Measurements from ENCODE around the gene HCLS1. TPM values are rescaled to one million over a fixed set of nuclear protein-coding genes. Genes with fewer than 3 reads are reported as not detected.
"Not testable (repeated sequence)": the region's sequence is repeated elsewhere in the genome, so short reads cannot be mapped to it uniquely, and the experiment has no call there.

HCLS1 gene
- total RNA-seq, 1 experiment from 2014 or later: not detected

- Histone ChIP-seq H3K9me3 (no peaks in the 10 kb centered on the region), H3K4me3 (no peak overlapping the region), H3K27me3 (no peaks in the 10 kb centered on the region), H3K36me3 (no peaks in the 10 kb centered on the region)
- no peak for DNase-seq
Observed at GRCh38 chr3:121627211-121627610, 33.5 kb downstream of the HCLS1 start.

DNA sequence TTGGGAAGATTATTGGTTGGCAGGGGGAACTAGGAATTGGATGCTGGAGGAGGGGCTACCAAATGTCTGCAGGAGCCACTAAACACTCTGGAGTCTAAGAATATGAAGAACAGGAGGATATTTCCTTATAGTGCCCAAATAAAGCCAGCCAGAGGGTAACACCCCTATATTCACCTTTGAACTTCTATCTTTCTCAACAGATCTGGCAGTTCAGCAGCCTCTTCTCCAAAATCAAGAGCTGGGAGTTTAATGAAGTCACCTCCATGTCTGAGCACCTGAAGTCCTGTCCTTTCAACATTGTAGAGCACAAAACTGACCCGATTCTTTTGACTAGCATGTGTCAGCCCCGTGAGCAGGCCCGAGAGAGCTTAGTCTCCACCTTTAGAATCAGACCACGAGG, 34.2 kb downstream of the HCLS1 start:
- no peaks in the 10 kb centered on the region for H3K36me3 ChIP-seq
- DNase-seq: no peak
- H3K9me3 ChIP-seq: no peaks in the 10 kb centered on the region
- H3K4me3 ChIP-seq: no peak overlapping the region
- H3K27me3 ChIP-seq: peaks cover 3% of the 10 kb centered on the region; the same call in 1 of the 2 replicates

DNA sequence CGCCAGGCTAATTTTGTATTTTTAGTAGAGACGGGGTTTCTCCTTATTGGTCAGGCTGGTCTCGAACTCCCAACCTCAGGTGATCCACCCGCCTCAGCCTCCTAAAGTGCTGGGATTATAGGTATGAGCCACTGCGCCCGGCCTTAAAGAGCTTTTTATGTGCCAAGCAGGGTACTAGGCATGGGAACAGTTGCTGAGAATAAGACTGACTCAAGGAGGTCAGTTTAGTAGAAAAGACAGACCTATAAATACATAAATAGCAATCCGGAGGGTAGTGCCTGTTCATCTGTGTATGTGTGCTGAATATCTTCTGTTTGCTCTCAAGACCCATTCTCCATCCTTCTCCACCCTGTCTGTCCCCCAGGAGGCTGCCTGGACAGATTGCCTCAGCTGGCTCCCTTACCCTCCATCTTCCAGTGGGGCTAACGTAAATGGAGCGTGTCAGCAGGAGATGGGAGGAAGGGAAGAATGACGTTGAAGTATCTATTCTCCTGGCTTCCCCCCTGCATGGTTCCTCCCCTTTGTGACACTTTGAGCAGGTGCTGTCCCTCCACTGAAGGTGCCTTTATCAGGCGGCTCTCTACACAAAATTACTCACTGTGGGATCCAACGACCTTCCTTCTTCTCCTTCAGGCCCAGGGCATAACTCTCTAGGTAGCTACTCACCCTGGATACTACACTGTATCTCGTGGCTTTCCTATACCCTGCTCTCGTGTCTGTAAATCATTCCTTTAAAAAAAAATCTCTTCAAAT, 36.4 kb downstream of the HCLS1 start:
- Histone ChIP-seq H3K4me3 (no peak overlapping the region), H3K27me3 (peaks cover 3% of the 10 kb centered on the region; the same call in 1 of the 2 replicates), H3K9me3 (no peaks in the 10 kb centered on the region), H3K36me3 (no peaks in the 10 kb centered on the region)
- DNase-seq: no peak

GRCh38 chr3:121621491-121621890, 39.2 kb downstream of the HCLS1 start:
- no peaks in the 10 kb centered on the region for H3K9me3 ChIP-seq
- H3K27me3 ChIP-seq: peaks cover 3% of the 10 kb centered on the region; the same call in 1 of the 2 replicates
- H3K36me3 ChIP-seq: no peaks in the 10 kb centered on the region
- H3K4me3 ChIP-seq: no peak overlapping the region
- DNase-seq: no peak

DNA sequence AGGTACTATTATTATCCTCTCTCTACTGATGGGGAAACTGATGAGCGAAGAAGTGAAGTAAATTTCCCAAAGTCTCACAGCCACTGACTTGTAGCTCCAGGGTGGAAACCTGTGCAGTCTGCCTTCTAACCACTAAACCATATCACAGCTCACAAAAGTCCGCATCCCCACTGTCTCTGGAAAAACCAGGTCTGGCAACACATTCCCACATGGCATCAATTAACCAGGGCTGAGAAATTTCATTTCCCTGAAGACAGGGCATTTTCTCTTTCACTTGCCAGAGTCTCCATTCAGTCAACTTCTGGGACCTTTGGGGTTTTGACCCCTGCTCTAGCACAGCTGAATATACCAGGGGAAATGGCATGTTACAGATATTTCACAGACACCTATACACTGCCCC, 41.0 kb downstream of the HCLS1 start:
- DNase-seq: no peak
- Histone ChIP-seq H3K36me3 (no peaks in the 10 kb centered on the region), H3K27me3 (peaks cover 3% of the 10 kb centered on the region; the same call in 1 of the 2 replicates), H3K9me3 (no peaks in the 10 kb centered on the region), H3K4me3 (no peak overlapping the region)

DNA sequence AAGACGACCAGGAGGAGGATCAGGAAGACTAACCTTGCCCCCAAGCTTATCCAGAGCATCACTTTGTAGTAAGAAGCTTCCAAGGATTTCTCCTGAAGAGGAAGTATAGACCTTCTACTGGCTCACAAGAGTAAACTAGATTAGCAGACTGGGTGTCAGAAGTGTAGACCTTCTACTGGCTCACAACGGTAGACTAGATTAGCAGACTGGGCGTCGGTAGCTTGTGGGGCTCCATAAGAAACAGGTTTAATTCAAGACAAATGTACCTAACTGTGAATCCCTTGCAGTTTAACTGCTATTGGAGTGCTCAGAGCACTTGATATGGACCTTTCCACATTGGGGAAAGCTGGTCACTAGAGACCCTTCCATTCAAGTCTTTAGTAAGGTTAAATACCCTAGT, 54.6 kb downstream of the HCLS1 start:
- Histone ChIP-seq H3K36me3 (no peaks in the 10 kb centered on the region), H3K27me3 (no peaks in the 10 kb centered on the region), H3K9me3 (no peaks in the 10 kb centered on the region), H3K4me3 (no peak overlapping the region)
- DNase-seq: no peak

DNA sequence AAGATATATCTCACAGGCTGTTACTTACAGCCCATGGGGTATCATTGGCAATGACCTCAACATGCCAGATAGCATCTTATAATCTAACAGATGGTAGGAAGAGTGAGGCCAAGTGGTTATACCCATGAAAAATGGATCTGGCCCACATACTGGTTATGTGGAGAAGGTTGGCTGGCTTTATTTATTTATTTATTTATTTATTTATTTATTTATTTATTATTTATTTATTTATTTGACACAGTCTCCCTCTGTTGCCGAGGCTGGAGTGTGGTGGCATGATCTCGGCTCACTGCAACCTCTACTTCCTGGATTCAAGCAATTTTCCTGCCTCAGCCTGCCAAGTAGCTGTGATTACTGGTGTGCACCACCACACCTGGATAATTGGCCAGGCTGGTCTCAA, 55.9 kb downstream of the HCLS1 start:
- Histone ChIP-seq H3K36me3 (no peaks in the 10 kb centered on the region), H3K9me3 (no peaks in the 10 kb centered on the region), H3K4me3 (no peak overlapping the region), H3K27me3 (no peaks in the 10 kb centered on the region)
- no peak for DNase-seq

- H3K9me3 ChIP-seq: no peaks in the 10 kb centered on the region
- no peak for DNase-seq
- H3K36me3 ChIP-seq: no peaks in the 10 kb centered on the region
- no peak overlapping the region for H3K4me3 ChIP-seq
- H3K27me3 ChIP-seq: no peaks in the 10 kb centered on the region
Observed at GRCh38 chr3:121601212-121601812, 59.4 kb downstream of the HCLS1 start.

DNA sequence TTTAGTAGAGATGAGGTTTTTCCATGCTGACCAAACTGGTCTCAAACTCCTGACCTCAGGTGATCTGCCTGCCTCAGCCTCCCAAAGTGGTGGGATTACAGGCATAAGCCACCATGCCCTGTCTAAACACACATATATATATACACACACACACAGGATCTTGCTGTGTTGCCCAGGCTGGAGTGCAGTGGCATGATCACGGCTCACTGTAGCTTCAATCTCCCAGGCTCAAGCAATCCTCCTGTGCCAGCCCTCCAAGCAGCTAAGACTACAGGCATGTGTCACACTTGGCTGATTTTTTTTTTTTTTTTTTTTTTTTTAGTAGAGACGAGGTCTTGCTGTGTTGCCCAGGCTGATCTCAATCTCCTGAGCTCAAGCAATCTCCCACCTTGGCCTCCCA, 60.8 kb downstream of the HCLS1 start:
- not testable (repeated sequence) for H3K27me3 ChIP-seq, H3K9me3 ChIP-seq, DNase-seq, H3K4me3 ChIP-seq, H3K36me3 ChIP-seq

DNA sequence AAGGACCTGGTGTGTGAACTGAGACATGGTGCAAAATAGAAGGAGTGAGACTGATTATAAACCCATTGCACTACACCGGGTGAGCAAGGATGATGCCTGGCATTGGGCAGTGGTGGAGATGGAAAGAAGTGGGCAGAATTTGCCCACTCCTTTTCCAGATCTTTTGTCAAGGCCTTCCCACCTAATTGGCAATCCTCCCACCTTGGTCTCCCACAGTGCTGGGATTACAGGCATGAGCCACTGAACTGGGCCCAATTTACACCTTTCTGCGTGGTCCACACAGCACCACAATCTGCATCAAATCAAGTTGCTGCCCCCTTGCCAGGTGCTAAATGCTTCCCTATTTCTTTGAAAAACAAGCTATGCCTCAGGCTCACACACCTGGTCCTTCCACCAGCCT, 62.1 kb downstream of the HCLS1 start:
- H3K4me3 ChIP-seq: no peak overlapping the region
- H3K27me3 ChIP-seq: no peaks in the 10 kb centered on the region
- H3K36me3 ChIP-seq: no peaks in the 10 kb centered on the region
- DNase-seq: no peak
- no peaks in the 10 kb centered on the region for H3K9me3 ChIP-seq

DNA sequence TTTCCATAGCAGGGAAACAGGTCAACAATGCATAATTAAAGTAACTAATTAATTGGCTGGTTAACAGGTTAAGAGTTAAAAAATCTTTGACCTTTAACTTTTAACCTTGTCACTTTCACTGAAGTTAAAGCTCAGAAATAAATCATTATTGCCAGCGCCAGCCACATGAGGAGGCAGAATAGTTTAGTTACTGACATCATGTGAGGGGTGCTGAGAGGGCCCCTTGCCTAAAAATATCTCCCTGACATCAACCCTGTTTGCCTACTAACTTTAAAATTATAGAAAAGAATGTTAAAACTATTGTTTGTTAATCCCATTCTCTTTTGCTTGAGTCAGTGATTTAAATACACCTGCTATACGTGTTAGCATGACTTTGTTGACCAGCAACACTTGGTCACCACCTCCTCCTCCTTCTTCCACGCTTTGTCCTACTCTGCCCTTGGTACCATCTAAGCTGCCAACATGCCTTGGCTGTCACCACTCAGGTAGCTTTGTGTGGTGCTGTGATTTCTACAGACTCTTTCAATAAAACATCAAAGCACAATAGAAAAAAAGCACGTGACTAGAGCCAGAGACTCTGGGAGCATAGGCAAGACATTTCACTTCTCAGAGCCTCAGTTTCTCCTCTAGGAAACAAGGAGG, 64.8 kb downstream of the HCLS1 start:
- no peaks in the 10 kb centered on the region for H3K36me3 ChIP-seq
- no peaks in the 10 kb centered on the region for H3K27me3 ChIP-seq
- no peak for DNase-seq

GRCh38 chr3:121594850-121595249, 65.9 kb downstream of the HCLS1 start:
- Histone ChIP-seq H3K36me3 (no peaks in the 10 kb centered on the region), H3K4me3 (no peak overlapping the region), H3K27me3 (0 out of 2 replicates have a peak, but pooled peaks cover 2% of the 10 kb centered on the region), H3K9me3 (no peaks in the 10 kb centered on the region)
- DNase-seq: no peak

More for the DNA sequence above, 64.8 kb downstream of the HCLS1 start:
- no peak overlapping the region for H3K4me3 ChIP-seq
- H3K9me3 ChIP-seq: no peaks in the 10 kb centered on the region

DNA sequence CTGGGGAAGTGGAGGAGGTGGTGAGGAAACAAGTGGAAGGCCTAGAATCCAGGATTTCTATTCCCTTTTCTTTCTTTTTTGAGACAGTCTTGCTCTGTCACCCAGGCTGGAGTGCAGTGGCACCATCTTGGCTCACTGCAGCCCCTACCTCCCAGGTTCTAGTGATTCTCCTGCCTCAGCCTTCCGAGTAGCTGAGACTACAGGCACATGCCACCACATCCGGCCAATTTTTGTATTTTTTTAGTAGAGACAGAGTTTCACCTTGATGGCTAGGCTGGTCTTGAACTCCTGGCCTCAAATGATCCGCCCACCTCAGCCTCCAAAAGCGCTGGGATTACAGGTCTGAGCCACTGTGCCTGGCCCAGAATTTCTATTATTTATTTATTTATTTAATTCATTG, 66.9 kb downstream of the HCLS1 start:
- H3K9me3 ChIP-seq, H3K36me3 ChIP-seq, H3K4me3 ChIP-seq, DNase-seq, H3K27me3 ChIP-seq: not testable (repeated sequence)

GRCh38 chr3:121592856-121593702, 67.6 kb downstream of the HCLS1 start, which contains the start of gene FBXO40:
TSS of gene FBXO40 (plus strand) at chr3:121593379. CDS start at chr3:121620576, 27,197 bp downstream.
- Histone ChIP-seq H3K4me3 (no peak within 1 kb of the TSS), H3K36me3 (no peaks in the 10 kb centered on the region), H3K27me3 (0 out of 2 replicates have a peak, but pooled peaks cover 2% of the 10 kb centered on the region)

GRCh38 chr3:121584418-121584817, 76.3 kb downstream of the HCLS1 start:
- Histone ChIP-seq H3K36me3 (no peaks in the 10 kb centered on the region), H3K9me3 (no peaks in the 10 kb centered on the region), H3K27me3 (peaks cover 18% of the 10 kb centered on the region; the same call in 1 of the 2 replicates), H3K4me3 (no peak overlapping the region)
- DNase-seq: no peak

More at GRCh38 chr3:121592856-121593702, 67.6 kb downstream of the HCLS1 start, which contains the start of gene FBXO40:
- no peaks in the 10 kb centered on the region for H3K9me3 ChIP-seq
- no peak for DNase-seq

GRCh38 chr3:121581691-121582090, 79.0 kb downstream of the HCLS1 start:
- Histone ChIP-seq H3K36me3 (no peaks in the 10 kb centered on the region), H3K27me3 (peaks cover 16% of the 10 kb centered on the region; the same call in 1 of the 2 replicates), H3K9me3 (no peaks in the 10 kb centered on the region), H3K4me3 (no peak overlapping the region)
- no peak for DNase-seq

All from MG63 (cell line).